Ascending aorta (tissue), 2 donors: ENCODE results near the gene LAX1. TPM values are rescaled to one million over a fixed set of nuclear protein-coding genes. Genes with fewer than 3 reads are reported as not detected.
"Not testable (repeated sequence)": the region's sequence is repeated elsewhere in the genome, so short reads cannot be mapped to it uniquely, and the experiment has no call there.

Experiments used
- DNase-seq, 2 donors: peaks; one replicate each; pipeline ENCODE4 v3.0.0-alpha.2; 2019; ENCODE audit warnings: low spot score in 2 of 2
- H3K27ac ChIP-seq, 2 donors: fragments of 200-600 bp; sonication (generic); one replicate each; pipeline ENCODE4 v1.5.1; 2016 to 2017; ENCODE audit warnings: mild to moderate bottlenecking in 1 of 2
- H3K27me3 ChIP-seq: fragments of 200-600 bp; sonication (generic); one replicate; pipeline ENCODE4 v1.5.1; 2017
- H3K36me3 ChIP-seq, 2 donors: fragments of 200-600 bp; sonication (generic); one replicate each; pipeline ENCODE4 v1.5.1; 2016
- H3K4me1 ChIP-seq, 2 donors: fragments of 200-600 bp; sonication (generic); one replicate each; pipeline ENCODE4 v1.5.1; 2016 to 2017; ENCODE audit warnings: mild to moderate bottlenecking in 1 of 2
- H3K4me3 ChIP-seq, 2 donors: fragments of 200-600 bp; sonication (generic); one replicate each; pipeline ENCODE4 v1.5.1; 2016 to 2017; ENCODE audit warnings: mild to moderate bottlenecking in 1 of 2
- H3K9me3 ChIP-seq, 2 donors: fragments of 200-600 bp; sonication (generic); one replicate each; pipeline ENCODE4 v1.5.1; 2016
- CTCF ChIP-seq, 3 experiments: fragments of 200-600 bp in 2 of 3; fragments of 450-650 bp in 1 of 3; sonication (generic) in 2 of 3; IDR thresholded peaks; one replicate each; pipeline ENCODE4 v1.5.1; 2016 to 2019; ENCODE audit warnings: antibody characterized with exemption in 3 of 3, mild to moderate bottlenecking in 1 of 3, moderate library complexity in 1 of 3
- intact Hi-C: fragments of 100-400 bp; cut with DNase I; formaldehyde crosslinking; loops from one replicate; pipeline ENCODE4 v1.15.1; 2023
- total RNA-seq: library from RNA; depleted of rRNA; stranded (reverse); fragments of >200 nt; gene quantifications from one replicate; pipeline ENCODE4 v1.1.0, GENCODE V29; 2016

Gene LAX1
- total RNA-seq, 1 donor from 2014 or later: not detected

DNA sequence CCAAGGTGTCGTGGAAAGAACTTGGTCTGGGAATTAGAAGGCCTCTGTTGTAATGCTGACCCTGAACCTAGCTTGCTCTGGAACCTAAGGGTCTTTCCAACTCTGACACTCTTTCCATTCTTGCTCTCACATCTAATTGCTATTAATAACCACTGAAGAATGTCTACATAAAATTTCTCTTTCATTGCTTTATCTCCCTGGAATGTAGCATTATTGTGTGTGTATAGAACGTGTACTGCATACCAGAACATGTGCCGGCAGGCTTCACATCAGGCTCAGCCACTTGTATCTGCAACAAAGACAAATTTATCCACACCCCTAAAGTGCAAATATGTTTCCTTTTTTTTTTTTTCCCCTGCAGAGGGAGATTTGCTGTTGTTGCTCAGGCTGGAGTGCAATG is 13.9 kb upstream of the LAX1 start:
- DNase-seq: no peak
- TF ChIP-seq CTCF (IDR thresholded peaks at IDR 0.05): no peak
- no peaks in the 10 kb centered on the region for H3K9me3 ChIP-seq
- H3K4me1 ChIP-seq: no peaks in the 10 kb centered on the region
- no peak overlapping the region for H3K4me3 ChIP-seq
- no peaks in the 10 kb centered on the region for H3K36me3 ChIP-seq
- no peak overlapping the region for H3K27ac ChIP-seq
- intact Hi-C loops: no loop called here
- no peaks in the 10 kb centered on the region for H3K27me3 ChIP-seq

GRCh38 chr1:203751618-203752361 is 13.2 kb upstream of the LAX1 start:
- H3K27ac ChIP-seq, DNase-seq, H3K4me3 ChIP-seq, intact Hi-C loops, H3K36me3 ChIP-seq, H3K9me3 ChIP-seq, H3K27me3 ChIP-seq, H3K4me1 ChIP-seq: not testable (repeated sequence)

DNA sequence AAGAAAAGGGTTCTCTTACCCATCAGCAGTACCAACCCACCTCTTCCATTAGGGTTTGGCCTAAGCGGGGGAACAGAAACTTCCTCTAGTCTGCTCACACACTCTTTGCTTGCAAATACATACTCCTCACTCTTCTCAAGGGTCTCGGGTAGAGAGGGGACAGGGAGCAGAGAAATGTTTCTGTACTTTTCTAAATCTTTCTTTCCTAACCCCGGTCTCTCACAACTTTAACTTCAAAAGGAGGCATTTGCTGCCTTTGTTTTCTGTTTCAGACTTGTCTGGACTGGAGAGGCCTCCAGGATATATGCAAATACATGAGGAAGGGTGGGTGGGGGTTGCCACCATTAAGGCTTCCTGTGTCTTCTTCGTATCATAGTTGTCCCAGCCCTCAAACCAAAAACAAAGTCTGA is 10.5 kb upstream of the LAX1 start:
- Histone ChIP-seq H3K27ac (no peak overlapping the region), H3K4me3 (no peak overlapping the region), H3K36me3 (no peaks in the 10 kb centered on the region), H3K27me3 (no peaks in the 10 kb centered on the region), H3K9me3 (no peaks in the 10 kb centered on the region), H3K4me1 (no peaks in the 10 kb centered on the region)
- no peak for TF ChIP-seq CTCF (IDR thresholded peaks at IDR 0.05)
- DNase-seq: no peak
- intact Hi-C loops: no loop called here

DNA sequence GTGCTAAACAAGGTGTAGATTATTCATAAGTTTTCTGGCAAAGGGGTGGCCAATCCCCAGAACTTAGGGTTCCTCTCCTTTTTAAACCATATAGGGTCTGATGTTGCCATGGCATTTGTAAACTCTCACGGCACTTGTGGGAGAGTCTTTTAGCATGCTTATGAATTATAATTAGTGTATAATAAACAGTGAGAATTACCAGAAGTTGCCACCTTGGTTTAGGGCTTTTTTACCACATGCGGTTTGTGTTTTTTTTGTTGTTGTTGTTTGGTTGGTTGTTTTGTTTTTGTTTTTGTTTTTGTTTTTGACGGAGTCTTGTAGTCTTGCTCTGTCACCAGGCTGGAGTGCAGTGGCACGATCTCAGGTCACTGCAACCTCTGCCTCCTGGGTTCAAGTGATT is 8.9 kb upstream of the LAX1 start:
- Histone ChIP-seq H3K9me3 (no peaks in the 10 kb centered on the region), H3K27ac (no peak overlapping the region), H3K4me3 (no peak overlapping the region), H3K36me3 (no peaks in the 10 kb centered on the region), H3K27me3 (no peaks in the 10 kb centered on the region), H3K4me1 (no peaks in the 10 kb centered on the region)
- TF ChIP-seq CTCF (IDR thresholded peaks at IDR 0.05): no peak
- DNase-seq: no peak
- intact Hi-C loops: no loop called here

DNA sequence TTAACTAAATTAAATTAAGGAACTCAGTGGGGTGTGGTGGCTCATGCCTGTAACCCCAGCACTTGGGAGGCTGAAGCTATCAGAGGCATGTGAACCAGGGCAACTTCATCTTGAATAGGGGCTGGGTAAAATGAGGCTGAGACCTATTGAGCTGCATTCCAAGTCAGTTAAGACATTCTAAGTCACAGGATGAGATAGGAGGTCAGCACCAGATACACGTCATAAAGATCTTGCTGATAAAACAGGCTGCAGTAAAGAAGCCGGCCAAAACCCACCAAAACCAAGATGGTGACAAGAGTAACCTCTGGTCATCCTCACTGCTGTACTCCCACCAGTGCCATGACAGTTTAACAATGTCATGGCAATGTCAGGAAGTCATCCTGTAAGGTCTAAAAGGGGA is 6.2 kb upstream of the LAX1 start:
- H3K9me3 ChIP-seq, H3K27ac ChIP-seq, H3K4me1 ChIP-seq, DNase-seq, H3K27me3 ChIP-seq, H3K4me3 ChIP-seq, intact Hi-C loops, H3K36me3 ChIP-seq: not testable (repeated sequence)

DNA sequence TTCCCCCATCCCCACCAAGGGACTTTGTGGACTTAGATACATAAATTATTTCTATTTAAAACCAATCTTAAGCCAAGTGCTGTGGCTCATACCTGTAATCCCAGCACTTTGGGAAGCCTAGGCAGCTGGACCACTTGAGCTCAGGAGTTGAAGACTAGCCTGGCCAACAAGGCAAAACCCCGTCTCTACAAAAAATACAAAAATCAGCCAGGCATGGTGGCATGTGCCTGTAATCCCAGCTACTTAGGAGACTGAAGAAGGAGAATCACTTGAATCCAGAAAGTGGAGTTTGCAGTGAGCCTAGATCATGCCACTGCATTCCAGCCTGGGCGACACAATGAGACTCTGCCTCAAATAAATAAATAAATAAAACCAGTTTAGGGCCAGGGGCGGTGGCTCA is 4.5 kb upstream of the LAX1 start:
- intact Hi-C loops: no loop called here
- Histone ChIP-seq H3K4me1 (no peaks in the 10 kb centered on the region), H3K27ac (no peak overlapping the region), H3K27me3 (no peaks in the 10 kb centered on the region), H3K9me3 (no peaks in the 10 kb centered on the region), H3K4me3 (no peak overlapping the region), H3K36me3 (no peaks in the 10 kb centered on the region)
- no peak for TF ChIP-seq CTCF (IDR thresholded peaks at IDR 0.05)
- DNase-seq: no peak

DNA sequence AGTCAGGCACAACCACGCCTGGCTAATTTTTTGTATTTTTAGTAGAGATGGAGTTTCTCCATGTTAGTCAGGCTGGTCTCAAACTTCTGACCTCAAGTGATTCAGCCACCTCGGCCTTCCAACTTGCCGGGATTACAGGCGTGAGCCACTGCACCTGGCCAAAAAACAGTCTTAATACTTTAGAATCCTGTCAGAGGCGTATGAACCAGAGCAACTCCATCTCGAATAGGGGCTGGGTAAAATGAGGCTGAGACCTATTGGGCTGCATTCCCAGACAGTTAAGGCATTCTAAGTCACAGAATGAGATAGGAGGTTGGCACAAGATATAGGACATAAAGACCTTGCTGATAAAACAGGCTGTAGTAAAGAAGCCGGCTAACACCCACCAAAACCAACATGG is 3.0 kb upstream of the LAX1 start:
- H3K9me3 ChIP-seq, H3K4me3 ChIP-seq, H3K27me3 ChIP-seq, H3K27ac ChIP-seq, H3K36me3 ChIP-seq, DNase-seq, intact Hi-C loops, H3K4me1 ChIP-seq: not testable (repeated sequence)
